Measurements from ENCODE around the gene FAAP20.
A peak's percentile ranks its signal among the peaks of the same experiment; 100 is the strongest.

The FAAP20 gene

GRCh38 chr1:2229911-2230731 lies 35.5 kb upstream of the FAAP20 start:
- no peak for DNase-seq

- DNase-seq, result peak; percentile 49
Measured at GRCh38 chr1:2229037-2229864, 34.7 kb upstream of the FAAP20 start.

GRCh38 chr1:2228694-2229036 lies 34.1 kb upstream of the FAAP20 start:
- peak; percentile 24 for DNase-seq

- no peak for DNase-seq
Measured at GRCh38 chr1:2228157-2228594, 33.6 kb upstream of the FAAP20 start, which contains the start of gene SKI. SKI (plus strand) TSS chr1:2228319; CDS start chr1:2228767, 448 bp downstream.

GRCh38 chr1:2227346-2228156 lies 33.0 kb upstream of the FAAP20 start:
- DNase-seq, result peak; percentile 95

- no peak for DNase-seq
Measured at GRCh38 chr1:2226525-2227345, 32.2 kb upstream of the FAAP20 start.

- DNase-seq, result no peak
Measured at GRCh38 chr1:2224631-2225428, 30.3 kb upstream of the FAAP20 start.

- no peak for DNase-seq
Measured at GRCh38 chr1:2224170-2224584, 29.6 kb upstream of the FAAP20 start.

- DNase-seq, result no peak
Measured at GRCh38 chr1:2221271-2221670, 26.7 kb upstream of the FAAP20 start.

- no peak for DNase-seq
Measured at GRCh38 chr1:2216767-2217058, 22.1 kb upstream of the FAAP20 start.

GRCh38 chr1:2215909-2216766 lies 21.6 kb upstream of the FAAP20 start:
- DNase-seq, result no peak

- no peak for DNase-seq
Measured at GRCh38 chr1:2215329-2215728, 20.8 kb upstream of the FAAP20 start.

GRCh38 chr1:2214541-2215241 lies 20.1 kb upstream of the FAAP20 start:
- no peak for DNase-seq

- no peak for DNase-seq
Measured at GRCh38 chr1:2213576-2214505, 19.3 kb upstream of the FAAP20 start.

GRCh38 chr1:2212532-2213491 lies 18.2 kb upstream of the FAAP20 start:
- no peak for DNase-seq

GRCh38 chr1:2212274-2212531 lies 17.6 kb upstream of the FAAP20 start:
- DNase-seq, result no peak

GRCh38 chr1:2210786-2211185 lies 16.2 kb upstream of the FAAP20 start:
- no peak for DNase-seq
